ENCODE data around the gene TGFB2.

The TGFB2 gene

DNA sequence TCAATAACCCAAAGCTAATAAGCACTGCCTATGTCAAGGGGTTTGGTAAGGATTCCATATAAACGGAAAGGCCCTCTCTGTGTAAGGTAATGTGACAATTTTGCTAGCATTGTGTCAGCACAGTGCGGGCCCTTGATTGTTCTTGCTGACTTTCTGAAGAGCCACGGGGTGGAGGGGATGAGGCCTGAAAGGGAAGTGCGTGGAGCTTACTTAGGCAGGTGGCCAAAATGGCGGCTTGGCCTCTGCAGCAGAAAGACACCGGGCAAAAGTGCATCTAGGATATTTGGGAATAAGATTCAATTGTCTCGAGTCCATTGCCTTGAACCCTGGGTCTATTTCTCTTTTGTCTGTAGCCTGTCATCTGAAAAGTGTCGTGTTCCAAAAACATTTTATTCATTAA, 114.3 kb downstream of the TGFB2 start:
- no peak overlapping the region for H3K4me3 Mint-ChIP-seq
- H3K9me3 Mint-ChIP-seq: no peaks in the 10 kb centered on the region
- ATAC-seq (no peak), DNase-seq (no peak)
- H3K27ac Mint-ChIP-seq: no peak overlapping the region
- H3K36me3 Mint-ChIP-seq (ENCODE audit: low read depth): no peaks in the 10 kb centered on the region
- no peaks in the 10 kb centered on the region for H3K27me3 Mint-ChIP-seq
- H3K4me1 Mint-ChIP-seq: no peaks in the 10 kb centered on the region

DNA sequence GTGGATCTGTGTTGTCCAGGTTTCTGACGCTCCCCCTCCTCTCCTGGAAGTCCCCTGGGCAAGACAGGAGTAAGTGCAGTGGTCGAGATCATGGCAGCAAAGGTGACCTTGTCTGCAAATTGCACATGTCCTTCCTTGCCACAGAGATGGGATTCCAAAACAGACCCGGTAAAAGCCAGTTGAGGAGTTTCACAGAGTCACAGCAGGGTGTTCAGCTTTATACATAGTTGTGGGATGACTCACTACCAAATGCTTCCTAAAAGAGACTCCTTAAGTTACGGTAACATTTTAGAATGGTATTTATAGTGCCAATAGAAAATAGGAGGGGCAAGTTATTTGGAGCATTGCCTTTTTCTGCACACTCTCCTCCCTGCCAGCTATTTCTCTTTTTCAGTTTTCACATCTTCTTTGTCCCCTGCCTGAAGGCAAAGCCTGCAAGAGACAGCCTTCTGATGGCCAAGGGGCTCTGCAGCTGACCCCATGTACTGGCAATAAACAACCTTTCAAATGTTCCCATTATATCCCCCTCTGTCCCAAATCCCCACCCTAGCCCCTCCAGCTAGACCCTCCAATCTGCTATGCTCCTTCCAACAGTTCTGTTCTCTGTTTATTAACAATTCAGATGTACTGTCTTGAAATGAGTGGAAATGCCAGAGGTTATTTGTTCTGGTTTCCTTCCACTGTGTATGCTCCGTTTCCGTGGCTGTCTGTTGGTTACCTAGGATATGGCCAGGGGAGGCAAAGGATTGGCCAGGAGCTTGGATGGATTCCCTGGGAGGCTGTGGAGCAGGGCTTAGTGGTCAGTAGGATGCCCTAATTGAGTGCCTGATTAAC, 115.0 kb downstream of the TGFB2 start:
- Mint-ChIP-seq H3K9me3 (no peaks in the 10 kb centered on the region), H3K27ac (no peak overlapping the region), H3K4me1 (no peaks in the 10 kb centered on the region), H3K4me3 (no peak overlapping the region), H3K27me3 (peaks cover 2% of the 10 kb centered on the region), H3K36me3 (ENCODE audit: low read depth) (no peaks in the 10 kb centered on the region)
- no peak for DNase-seq
- no peak for ATAC-seq

DNA sequence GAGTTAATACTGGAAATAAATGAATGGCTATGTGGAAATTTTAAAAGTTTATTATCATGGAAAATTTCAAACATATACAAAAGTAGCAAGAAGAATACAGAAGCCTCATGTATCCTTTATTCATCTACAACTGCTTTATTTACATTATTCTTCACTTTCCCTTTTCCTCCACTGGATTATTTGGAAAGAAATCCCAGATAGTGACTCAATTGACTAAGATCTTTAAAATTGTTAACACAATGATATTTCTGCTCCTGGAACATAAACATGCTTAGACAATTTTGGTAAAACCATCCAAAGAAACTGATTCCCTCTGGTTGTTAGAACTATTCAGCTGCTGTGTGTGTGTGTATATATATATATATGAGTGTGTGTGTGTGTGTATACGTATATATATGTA, 116.2 kb downstream of the TGFB2 start:
- Mint-ChIP-seq H3K4me1 (no peaks in the 10 kb centered on the region), H3K4me3 (no peak overlapping the region), H3K27ac (no peak overlapping the region), H3K36me3 (ENCODE audit: low read depth) (no peaks in the 10 kb centered on the region), H3K27me3 (peaks cover 2% of the 10 kb centered on the region), H3K9me3 (no peaks in the 10 kb centered on the region)
- DNase-seq (no peak), ATAC-seq (no peak)

DNA sequence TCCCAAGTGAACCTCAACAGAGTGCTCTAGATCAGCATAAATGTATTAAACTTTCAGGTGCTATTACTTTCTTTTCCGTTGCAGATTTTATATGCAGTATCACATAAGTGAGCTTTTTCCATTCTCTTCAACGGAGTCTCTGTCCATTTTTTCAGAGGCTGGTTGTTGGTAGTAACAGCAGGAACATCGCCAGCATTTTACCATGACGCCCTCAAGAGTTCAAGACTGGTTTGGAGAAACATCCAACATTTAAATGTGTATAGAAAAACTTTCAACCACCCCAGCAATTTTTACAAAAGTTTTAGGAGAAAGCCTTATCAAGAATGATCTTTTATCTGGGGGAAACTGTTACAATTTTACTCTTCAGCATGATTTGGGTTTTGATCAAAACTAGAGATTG, 117.0 kb downstream of the TGFB2 start:
- Mint-ChIP-seq H3K4me3 (no peak overlapping the region), H3K4me1 (no peaks in the 10 kb centered on the region), H3K27ac (no peak overlapping the region), H3K9me3 (no peaks in the 10 kb centered on the region), H3K36me3 (ENCODE audit: low read depth) (no peaks in the 10 kb centered on the region), H3K27me3 (peaks cover 2% of the 10 kb centered on the region)
- ATAC-seq (no peak), DNase-seq (no peak)

DNA sequence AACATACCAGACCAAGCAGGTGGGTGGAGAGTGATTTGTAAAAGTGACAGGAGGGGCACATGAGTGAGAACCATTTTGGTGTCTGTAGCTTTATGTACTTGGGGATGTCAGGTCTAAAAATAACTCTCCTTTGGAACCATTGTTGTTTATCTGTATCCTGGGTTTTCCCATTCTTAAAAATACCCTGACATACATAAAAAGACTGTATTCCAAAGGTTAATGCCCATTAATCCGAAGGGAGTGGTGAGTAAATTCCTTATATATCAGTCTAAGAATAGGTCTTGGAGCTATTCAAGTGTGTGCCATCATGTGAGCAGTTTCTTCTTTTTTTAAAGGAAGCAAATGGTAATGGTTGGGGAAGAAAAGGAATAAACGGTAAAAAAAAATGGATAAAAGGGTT, 117.5 kb downstream of the TGFB2 start:
- no peak overlapping the region for H3K4me3 Mint-ChIP-seq
- peaks cover 2% of the 10 kb centered on the region for H3K27me3 Mint-ChIP-seq
- DNase-seq (no peak), ATAC-seq (no peak)
- H3K9me3 Mint-ChIP-seq: no peaks in the 10 kb centered on the region
- H3K27ac Mint-ChIP-seq: no peak overlapping the region
- no peaks in the 10 kb centered on the region for H3K36me3 Mint-ChIP-seq (ENCODE audit: low read depth)
- no peaks in the 10 kb centered on the region for H3K4me1 Mint-ChIP-seq

DNA sequence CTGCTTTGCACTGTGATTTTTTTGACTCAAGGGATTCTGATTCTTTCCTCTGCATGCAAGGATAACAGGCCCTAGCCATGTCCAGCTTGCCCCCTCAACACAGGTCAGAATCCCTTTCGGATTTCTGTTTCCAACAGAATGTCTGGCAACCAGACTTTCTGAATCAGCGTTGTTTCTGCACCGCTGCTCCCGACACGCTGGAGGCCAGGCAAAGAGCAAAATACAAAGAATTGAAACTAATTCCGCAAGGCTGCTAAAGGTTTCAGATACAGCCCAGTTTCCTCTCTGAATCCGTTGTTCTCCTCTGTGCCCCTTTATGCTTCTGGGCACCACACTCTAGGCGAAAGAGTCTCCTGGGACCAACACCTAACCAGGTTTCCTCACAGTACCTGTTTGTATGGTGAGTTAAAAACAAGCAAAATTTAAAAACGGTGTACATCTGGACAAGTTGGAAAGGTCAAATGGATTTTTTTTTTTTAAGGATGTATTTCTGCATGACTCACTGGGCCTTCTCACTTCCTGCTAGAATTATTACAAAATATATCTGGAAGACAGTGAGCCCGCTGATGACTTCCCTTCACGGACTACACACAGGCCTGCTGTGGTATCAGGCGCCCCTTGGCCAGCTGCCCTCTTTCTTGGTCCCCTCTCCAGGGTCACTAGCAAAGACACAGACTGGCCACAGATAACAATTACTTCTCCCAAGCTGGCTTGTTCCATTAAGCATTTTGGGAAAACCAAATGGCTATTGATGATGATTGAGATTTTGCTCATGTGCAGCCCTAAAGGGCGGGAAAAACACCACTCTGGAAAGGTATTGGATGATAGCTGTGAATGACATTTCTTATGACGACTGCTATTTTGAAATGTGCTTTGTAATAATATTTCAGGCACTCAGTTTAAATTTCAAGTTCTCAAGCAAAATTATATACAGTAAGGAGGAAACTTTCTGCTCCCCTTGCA, 118.3 kb downstream of the TGFB2 start:
- Mint-ChIP-seq H3K9me3 (no peaks in the 10 kb centered on the region), H3K4me3 (no peak overlapping the region), H3K4me1 (no peaks in the 10 kb centered on the region), H3K36me3 (ENCODE audit: low read depth) (no peaks in the 10 kb centered on the region), H3K27me3 (peaks cover 2% of the 10 kb centered on the region), H3K27ac (no peak overlapping the region)
- DNase-seq: no peak
- no peak for ATAC-seq

DNA sequence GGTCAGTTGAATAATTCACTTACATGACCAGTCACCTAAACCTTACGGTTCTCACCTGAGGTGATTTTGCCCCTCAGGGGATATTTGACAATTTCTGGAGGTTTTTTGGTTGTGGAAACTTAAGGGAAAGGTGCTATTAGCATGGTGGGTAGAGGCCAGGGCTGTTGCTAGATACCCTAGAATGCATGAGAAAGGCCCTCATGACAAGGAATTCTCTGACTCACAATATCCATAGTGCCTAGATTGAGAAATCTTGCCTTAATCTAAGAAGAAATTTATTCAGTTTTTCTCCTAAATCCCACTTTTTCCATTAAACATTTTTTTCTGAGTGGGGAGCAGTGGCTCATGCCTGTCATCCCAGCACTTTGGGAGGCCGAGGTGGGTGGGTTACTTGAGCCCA, 119.7 kb downstream of the TGFB2 start:
- Mint-ChIP-seq H3K9me3 (no peaks in the 10 kb centered on the region), H3K36me3 (ENCODE audit: low read depth) (no peaks in the 10 kb centered on the region), H3K4me3 (no peak overlapping the region), H3K27me3 (peaks cover 2% of the 10 kb centered on the region), H3K27ac (no peak overlapping the region), H3K4me1 (no peaks in the 10 kb centered on the region)
- DNase-seq (no peak), ATAC-seq (no peak)

DNA sequence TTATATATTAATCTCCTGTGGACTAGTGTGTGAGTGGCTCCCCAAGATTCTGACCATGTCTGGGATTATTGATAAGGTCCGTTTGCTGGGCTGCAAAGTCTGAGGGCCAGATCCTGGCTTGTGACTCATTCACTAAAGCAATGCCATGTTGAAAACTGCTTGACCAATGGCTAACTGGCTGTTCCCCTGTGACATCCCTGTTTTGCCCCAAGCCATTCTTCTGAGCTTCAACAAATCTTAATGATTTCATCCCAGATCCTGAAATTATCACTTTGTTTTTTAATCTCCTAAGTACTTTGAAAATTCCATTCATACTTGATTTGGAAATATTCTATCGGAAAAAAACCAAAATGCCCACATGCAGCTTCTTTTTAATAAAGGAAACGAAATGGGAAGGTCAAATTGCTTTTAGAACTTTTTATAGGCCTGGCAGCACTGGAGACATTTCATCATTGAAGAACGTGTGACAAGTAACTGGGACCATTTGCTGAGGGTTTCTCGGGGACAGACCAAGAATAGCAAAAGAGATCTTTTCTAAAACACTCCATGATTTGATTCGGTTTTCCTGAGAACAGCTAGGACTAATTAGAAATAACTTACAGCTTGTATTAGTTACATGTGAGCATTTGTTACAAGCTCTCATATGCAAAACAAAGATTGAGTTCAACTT, 121.3 kb downstream of the TGFB2 start:
- Mint-ChIP-seq H3K4me1 (no peaks in the 10 kb centered on the region), H3K9me3 (no peaks in the 10 kb centered on the region), H3K36me3 (ENCODE audit: low read depth) (no peaks in the 10 kb centered on the region), H3K4me3 (no peak overlapping the region), H3K27me3 (peaks cover 4% of the 10 kb centered on the region), H3K27ac (no peak overlapping the region)
- no peak for DNase-seq
- ATAC-seq: no peak

DNA sequence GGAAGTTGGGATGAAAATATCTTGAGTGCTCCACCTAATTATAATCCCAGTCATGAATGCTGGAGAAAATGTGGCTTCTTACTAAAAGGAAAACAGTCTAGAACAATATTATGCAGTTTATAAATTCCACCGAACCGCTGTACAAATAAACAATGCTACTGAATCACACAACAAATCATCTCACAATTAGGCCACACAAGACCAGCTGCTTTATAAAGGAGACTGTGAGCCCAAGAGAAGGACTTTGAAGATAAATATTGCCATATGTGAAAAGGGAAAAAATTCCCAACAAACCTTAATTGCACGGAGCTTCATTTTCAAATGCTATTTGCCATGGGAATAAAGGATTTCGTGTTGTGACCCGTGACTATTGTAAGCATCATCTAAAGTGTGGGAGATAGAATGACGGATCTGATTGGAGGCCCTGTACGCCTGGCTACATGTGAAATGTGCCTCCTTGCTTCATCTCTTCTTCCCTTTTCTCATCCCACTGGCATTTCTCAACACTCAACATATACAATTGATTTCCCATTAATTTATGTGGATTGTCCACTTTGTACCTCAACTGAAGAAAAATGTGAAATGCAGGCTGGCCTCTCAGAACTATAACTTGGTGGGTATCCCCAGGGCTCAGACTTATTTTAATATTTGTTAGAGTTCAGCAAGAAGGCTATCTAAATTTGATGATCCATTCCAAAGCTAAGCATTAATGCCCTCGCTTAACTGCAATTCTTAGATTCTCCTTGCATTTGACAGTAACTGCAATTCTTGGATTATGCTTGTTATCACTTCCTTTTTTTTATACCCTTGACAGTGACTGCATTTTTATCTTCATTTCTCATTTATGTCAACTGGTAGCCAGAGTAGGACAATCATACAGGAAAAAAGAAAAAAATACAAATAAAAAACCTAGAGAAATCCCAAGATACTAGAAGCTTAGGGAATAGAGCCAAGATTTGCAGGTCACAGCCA, 122.3 kb downstream of the TGFB2 start:
- no peaks in the 10 kb centered on the region for H3K36me3 Mint-ChIP-seq (ENCODE audit: low read depth)
- H3K9me3 Mint-ChIP-seq: no peaks in the 10 kb centered on the region
- no peak for DNase-seq
- H3K4me1 Mint-ChIP-seq: no peaks in the 10 kb centered on the region
- H3K27ac Mint-ChIP-seq: no peak overlapping the region
- peaks cover 4% of the 10 kb centered on the region for H3K27me3 Mint-ChIP-seq
- ATAC-seq: no peak
- no peak overlapping the region for H3K4me3 Mint-ChIP-seq

DNA sequence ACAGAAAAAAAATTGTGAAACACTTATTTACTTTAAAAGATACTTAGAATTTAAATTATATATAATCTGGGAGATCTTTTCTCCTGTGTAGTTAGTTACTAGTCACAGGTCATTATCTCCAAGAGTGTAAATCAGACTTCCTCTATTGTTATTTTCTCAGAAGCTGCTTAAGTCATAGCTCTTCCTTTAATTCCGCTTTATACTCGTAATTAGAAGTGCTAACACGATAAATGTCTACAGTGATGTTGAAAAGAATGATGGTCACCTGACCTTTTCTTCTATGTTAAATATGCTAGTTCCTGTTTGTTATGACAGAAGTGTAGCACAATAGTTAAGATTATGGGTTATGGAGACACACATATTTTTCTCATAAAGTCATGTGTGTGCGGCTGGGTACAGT, 123.6 kb downstream of the TGFB2 start:
- no peaks in the 10 kb centered on the region for H3K9me3 Mint-ChIP-seq
- ATAC-seq: no peak
- H3K27me3 Mint-ChIP-seq: peaks cover 4% of the 10 kb centered on the region
- H3K27ac Mint-ChIP-seq: no peak overlapping the region
- peaks cover 9% of the 10 kb centered on the region for H3K4me1 Mint-ChIP-seq
- H3K36me3 Mint-ChIP-seq (ENCODE audit: low read depth): no peaks in the 10 kb centered on the region
- no peak for DNase-seq
- no peak overlapping the region for H3K4me3 Mint-ChIP-seq

DNA sequence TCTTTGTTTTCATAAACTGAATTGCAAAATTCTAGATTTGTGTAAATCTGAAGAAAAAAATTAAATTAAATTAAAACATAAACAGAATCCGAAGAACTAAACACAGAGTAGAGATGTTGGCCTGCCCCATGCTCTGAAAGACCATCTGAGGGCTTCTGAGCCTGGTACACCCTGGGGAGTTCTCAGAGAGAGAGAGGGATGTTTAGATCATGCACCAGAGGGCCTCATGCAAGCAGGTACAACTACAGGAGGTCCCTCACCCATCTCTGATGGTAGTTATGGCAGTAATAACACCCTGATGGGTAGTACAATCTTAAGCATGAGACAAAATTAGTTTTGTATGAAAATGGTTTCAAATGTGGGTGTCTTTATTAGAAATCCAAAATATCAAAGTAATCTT, 127.7 kb downstream of the TGFB2 start:
- no peak overlapping the region for H3K4me3 Mint-ChIP-seq
- DNase-seq: no peak
- ATAC-seq: no peak
- H3K4me1 Mint-ChIP-seq: peaks cover 25% of the 10 kb centered on the region
- no peaks in the 10 kb centered on the region for H3K36me3 Mint-ChIP-seq (ENCODE audit: low read depth)
- H3K27ac Mint-ChIP-seq: peak overlapping the region; percentile 21
- peaks cover 2% of the 10 kb centered on the region for H3K27me3 Mint-ChIP-seq
- no peaks in the 10 kb centered on the region for H3K9me3 Mint-ChIP-seq

DNA sequence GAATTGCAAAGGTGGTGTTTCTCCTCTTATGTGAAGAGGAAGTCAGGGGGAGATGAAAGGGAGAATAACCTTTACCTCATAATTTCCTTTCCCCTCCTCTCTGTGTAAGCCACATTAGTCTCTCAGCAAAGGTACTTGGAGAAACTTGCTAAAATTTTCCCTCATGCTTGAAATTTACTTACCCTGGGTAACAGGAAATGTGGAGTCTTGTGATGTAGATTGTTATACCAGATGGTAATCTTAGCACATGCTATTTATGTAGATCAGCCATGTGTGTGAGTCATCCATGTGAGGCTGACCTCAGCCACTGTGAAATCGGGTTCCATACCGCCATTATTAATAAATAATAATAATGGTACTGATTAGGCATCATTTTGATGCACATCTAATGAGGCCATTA, 128.4 kb downstream of the TGFB2 start:
- peak; percentile 89 for ATAC-seq

DNA sequence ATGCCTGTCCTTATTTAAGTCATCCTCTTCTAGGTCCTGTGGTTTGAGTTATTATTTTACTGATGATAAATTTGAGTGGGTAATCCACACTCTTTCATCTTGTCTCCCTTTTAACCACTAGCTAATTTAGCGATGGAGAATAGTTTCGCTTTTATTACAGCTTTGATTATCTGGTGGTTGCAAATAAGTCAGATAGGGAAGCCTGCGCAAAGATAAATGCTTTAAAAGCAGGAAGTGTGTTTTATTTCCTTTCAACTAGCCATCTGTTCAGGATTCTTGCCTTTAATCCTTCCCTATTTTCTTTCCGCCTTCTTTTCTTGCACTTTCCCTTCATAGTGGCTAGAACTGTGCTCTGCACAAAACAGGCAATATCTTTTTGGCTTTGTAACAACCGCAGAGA, 129.0 kb downstream of the TGFB2 start:
- Mint-ChIP-seq H3K9me3 (no peaks in the 10 kb centered on the region), H3K27ac (peak overlapping the region; percentile 31), H3K36me3 (ENCODE audit: low read depth) (no peaks in the 10 kb centered on the region), H3K4me1 (peaks cover 25% of the 10 kb centered on the region), H3K4me3 (peak overlapping the region; percentile 14), H3K27me3 (peaks cover 2% of the 10 kb centered on the region)
- ATAC-seq (no peak), DNase-seq (no peak)

More for the DNA sequence above, 128.4 kb downstream of the TGFB2 start:
- Mint-ChIP-seq H3K27me3 (peaks cover 2% of the 10 kb centered on the region), H3K36me3 (ENCODE audit: low read depth) (no peaks in the 10 kb centered on the region), H3K4me1 (peaks cover 25% of the 10 kb centered on the region), H3K9me3 (no peaks in the 10 kb centered on the region), H3K4me3 (no peak overlapping the region), H3K27ac (peak overlapping the region; percentile 21)
- DNase-seq: no peak

DNA sequence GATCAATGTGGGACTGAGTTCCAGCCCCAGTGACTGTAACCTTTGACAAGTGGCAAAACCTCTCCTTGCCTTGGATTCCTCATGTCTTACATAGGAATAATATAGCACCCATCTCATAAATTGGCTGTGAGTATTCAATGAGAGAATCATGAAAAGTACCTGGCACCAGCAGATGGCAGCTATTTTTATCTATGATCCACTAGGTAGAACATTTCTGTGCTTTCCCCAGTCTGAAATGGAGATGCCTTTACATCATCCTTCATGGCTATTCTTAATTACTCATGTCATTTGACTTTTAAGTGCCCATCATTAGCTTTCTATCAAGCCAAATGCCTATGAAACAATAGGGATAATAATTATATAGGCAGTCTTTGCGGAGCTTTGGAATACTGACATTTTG, 130.1 kb downstream of the TGFB2 start:
- Mint-ChIP-seq H3K27ac (no peak overlapping the region), H3K9me3 (no peaks in the 10 kb centered on the region), H3K27me3 (peaks cover 2% of the 10 kb centered on the region), H3K4me1 (peaks cover 25% of the 10 kb centered on the region), H3K36me3 (ENCODE audit: low read depth) (no peaks in the 10 kb centered on the region), H3K4me3 (no peak overlapping the region)
- DNase-seq (no peak), ATAC-seq (no peak)
